ENCODE results near the gene SLC25A47.
"Not testable (repeated sequence)": the region's sequence is repeated elsewhere in the genome, so short reads cannot be mapped to it uniquely, and the experiment has no call there.

The SLC25A47 gene

GRCh38 chr14:100290607-100291304 lies 32.4 kb upstream of the SLC25A47 start:
- DNase-seq: no peak

GRCh38 chr14:100291305-100292075 lies 31.6 kb upstream of the SLC25A47 start:
- no peak for DNase-seq

- no peak for DNase-seq
Measured at GRCh38 chr14:100292301-100292775, 30.8 kb upstream of the SLC25A47 start.

- DNase-seq: no peak
Measured at GRCh38 chr14:100292776-100293461, 30.2 kb upstream of the SLC25A47 start.

GRCh38 chr14:100293497-100294212 lies 29.5 kb upstream of the SLC25A47 start:
- DNase-seq: no peak

- no peak for DNase-seq
Measured at GRCh38 chr14:100294213-100294962, 28.8 kb upstream of the SLC25A47 start.

GRCh38 chr14:100294963-100295330 lies 28.2 kb upstream of the SLC25A47 start:
- no peak for DNase-seq

- DNase-seq: no peak
Measured at GRCh38 chr14:100295376-100296105, 27.6 kb upstream of the SLC25A47 start.

- no peak for DNase-seq
Measured at GRCh38 chr14:100296106-100296651, 27.0 kb upstream of the SLC25A47 start.

GRCh38 chr14:100296729-100297128 lies 26.4 kb upstream of the SLC25A47 start:
- not testable (repeated sequence) for DNase-seq

- DNase-seq: no peak
Measured at GRCh38 chr14:100297320-100298300, 25.5 kb upstream of the SLC25A47 start.

- no peak for DNase-seq
Measured at GRCh38 chr14:100298551-100299237, 24.4 kb upstream of the SLC25A47 start.

GRCh38 chr14:100299238-100299560 lies 23.9 kb upstream of the SLC25A47 start:
- no peak for DNase-seq

GRCh38 chr14:100302616-100303015 lies 20.5 kb upstream of the SLC25A47 start:
- no peak for DNase-seq

- DNase-seq: no peak
Measured at GRCh38 chr14:100303179-100303578, 20.0 kb upstream of the SLC25A47 start.

- DNase-seq: no peak
Measured at GRCh38 chr14:100303925-100304324, 19.2 kb upstream of the SLC25A47 start.

GRCh38 chr14:100304825-100305323 lies 18.3 kb upstream of the SLC25A47 start:
- no peak for DNase-seq

- peak; percentile 40 to 58 for DNase-seq
Measured at GRCh38 chr14:100305324-100306100, 17.6 kb upstream of the SLC25A47 start.
